ENCODE data around the gene PKD1. TPM values are rescaled to one million over a fixed set of nuclear protein-coding genes. Genes with fewer than 3 reads are reported as not detected.
A peak's percentile ranks its signal among the peaks of the same experiment; 100 is the strongest.

The PKD1 gene
- total RNA-seq, 2 experiments from 2014 or later: 56.7 to 59.4 TPM

DNA sequence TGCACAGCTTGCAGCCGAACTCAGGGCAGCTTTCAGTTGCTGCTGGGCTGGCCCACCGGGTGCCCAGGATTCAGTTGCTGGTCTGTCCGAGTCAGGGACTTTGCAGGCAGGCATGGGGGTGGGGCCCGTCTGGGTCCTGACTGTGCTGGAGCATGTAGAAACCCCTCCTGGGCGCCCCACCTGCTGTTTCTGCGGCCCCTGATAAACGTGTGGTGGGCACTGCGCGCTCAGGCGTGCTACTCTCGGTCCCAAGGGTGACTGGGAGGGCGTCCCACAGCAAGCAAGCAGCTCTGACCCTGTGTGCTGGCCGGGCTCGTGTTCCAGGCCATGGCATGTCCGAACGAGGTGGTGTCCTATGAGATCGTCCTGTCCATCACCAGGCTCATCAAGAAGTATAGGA lies 75.4 kb downstream of the PKD1 start:
- Mint-ChIP-seq H3K9me3 (no peaks in the 10 kb centered on the region), H3K4me3 (no peak overlapping the region), H3K27me3 (no peaks in the 10 kb centered on the region), H3K36me3 (peaks cover 2% of the 10 kb centered on the region), H3K4me1 (ENCODE audit: low read depth) (no peaks in the 10 kb centered on the region), H3K27ac (no peak overlapping the region)
- CTCF ChIA-PET: no interaction called here
- intact Hi-C loops (cut with micrococcal nuclease): no loop called here
- POLR2A ChIA-PET: interaction anchor here (0.7 kb wide), 1 partner anchor 11 kb away, joined by 3 read pairs; no protein-coding TSS in a partner anchor
- no peak for DNase-seq

DNA sequence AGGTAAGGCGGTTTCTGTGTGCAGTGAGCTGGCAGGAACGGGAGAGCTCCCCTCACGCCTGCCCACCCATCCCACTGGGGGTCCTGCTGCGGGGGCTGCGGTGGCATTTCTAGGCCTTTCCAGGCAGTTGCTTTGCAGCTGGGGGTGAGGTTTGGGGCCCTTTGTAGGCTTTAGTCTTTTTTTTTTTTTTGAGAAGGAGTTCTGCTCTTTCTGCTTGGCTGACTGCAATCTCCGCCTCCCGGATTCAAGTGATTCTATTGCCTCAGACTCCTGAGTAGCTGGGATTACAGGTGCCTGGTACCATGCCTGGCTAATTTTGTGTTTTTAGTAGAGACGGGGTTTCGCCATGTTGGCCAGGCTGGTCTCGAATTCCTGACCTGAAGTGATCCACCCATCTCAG lies 76.8 kb downstream of the PKD1 start:
- H3K36me3 Mint-ChIP-seq: peaks cover 3% of the 10 kb centered on the region
- intact Hi-C loops (cut with micrococcal nuclease): no loop called here
- ChIA-PET CTCF (no interaction called here), POLR2A (interaction anchor here (0.6 kb wide), 1 partner anchor 95 kb away, joined by 4 read pairs; no protein-coding TSS in a partner anchor)
- DNase-seq: no peak
- no peak overlapping the region for H3K27ac Mint-ChIP-seq
- H3K9me3 Mint-ChIP-seq: no peaks in the 10 kb centered on the region
- no peaks in the 10 kb centered on the region for H3K27me3 Mint-ChIP-seq
- H3K4me3 Mint-ChIP-seq: no peak overlapping the region
- H3K4me1 Mint-ChIP-seq (ENCODE audit: low read depth): no peaks in the 10 kb centered on the region

DNA sequence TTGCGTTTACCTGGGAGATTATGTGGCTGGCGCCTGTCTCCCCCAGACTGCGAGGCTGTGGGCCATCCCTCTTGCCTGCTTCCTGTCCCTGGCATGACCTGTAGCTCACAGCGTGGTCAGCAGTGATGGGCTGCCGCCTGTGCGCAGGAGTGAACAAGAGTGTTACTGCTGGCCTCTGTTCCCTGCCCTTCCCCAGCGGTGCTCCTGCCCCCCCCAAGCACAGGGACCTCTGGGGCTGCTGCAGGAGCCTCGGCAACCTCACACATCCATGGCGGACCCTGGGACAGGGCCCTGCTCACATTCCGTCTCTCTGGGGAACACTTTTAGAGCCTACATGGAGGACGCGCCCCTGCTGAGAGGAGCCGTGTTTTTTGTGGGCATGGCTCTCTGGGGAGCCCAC lies 77.3 kb downstream of the PKD1 start:
- Mint-ChIP-seq H3K27ac (no peak overlapping the region), H3K27me3 (no peaks in the 10 kb centered on the region), H3K36me3 (peaks cover 5% of the 10 kb centered on the region), H3K4me1 (ENCODE audit: low read depth) (no peaks in the 10 kb centered on the region), H3K4me3 (no peak overlapping the region), H3K9me3 (no peaks in the 10 kb centered on the region)
- intact Hi-C loops (cut with micrococcal nuclease): no loop called here
- ChIA-PET POLR2A (no interaction called here), CTCF (no interaction called here)
- DNase-seq: no peak

DNA sequence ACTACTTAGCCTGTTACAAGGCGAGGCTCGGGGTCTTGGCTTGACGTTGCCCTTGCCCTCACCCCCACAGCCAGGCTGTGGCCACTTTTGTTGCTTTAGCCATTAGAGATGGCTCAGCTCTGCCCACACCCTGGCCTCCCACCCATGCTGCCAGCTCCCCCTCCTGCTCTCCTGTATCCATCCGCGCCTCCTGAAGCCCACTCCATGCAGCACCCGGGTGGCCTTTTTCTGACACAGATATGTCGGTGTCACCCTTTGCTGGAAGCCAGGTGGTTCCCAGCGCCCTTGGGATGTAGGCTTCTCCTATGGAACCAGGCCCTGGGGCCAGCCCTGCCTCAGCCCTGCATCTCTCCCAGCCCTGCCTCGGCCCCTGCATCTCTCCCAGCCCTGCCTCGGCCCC lies 78.3 kb downstream of the PKD1 start:
- intact Hi-C loops (cut with micrococcal nuclease): no loop called here
- ChIA-PET CTCF (interaction anchor here (0.9 kb wide), 1 partner anchor 53 kb away, joined by 3 read pairs; no protein-coding TSS in a partner anchor), POLR2A (no interaction called here)
- Mint-ChIP-seq H3K27me3 (no peaks in the 10 kb centered on the region), H3K27ac (no peak overlapping the region), H3K36me3 (peaks cover 5% of the 10 kb centered on the region), H3K4me3 (no peak overlapping the region), H3K9me3 (no peaks in the 10 kb centered on the region), H3K4me1 (ENCODE audit: low read depth) (no peaks in the 10 kb centered on the region)
- DNase-seq: no peak

DNA sequence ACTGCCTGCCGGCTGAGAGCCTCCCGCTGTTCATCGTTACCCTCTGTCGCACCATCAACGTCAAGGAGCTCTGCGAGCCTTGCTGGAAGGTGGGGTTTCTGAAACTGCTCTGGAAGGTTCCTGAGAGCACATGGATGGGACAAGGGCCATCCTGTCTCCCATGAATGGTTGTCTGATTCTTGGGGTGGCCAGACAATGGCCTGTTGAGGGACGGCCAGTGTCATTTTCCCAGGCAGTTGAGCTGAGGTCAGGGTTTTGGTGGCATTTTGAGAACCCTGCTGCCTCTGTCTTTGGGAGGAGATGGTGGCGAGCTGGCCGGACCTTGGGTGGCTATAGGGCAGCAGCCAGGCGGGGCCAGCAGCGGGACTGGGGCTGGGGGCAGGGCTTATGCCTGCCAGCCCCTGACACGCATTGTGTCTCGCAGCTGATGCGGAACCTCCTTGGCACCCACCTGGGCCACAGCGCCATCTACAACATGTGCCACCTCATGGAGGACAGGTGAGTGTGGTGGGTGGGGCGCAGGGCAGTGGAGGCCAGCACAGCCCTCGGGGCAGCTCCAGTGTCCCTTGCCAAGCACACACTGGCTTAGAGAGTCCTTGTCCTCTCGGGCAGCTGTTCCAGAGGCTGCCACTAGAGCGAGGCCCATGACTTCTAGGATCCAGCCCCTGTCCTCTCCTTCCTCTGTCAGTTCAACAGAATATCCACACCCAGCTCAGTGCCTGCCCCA lies 78.9 kb downstream of the PKD1 start:
- no peaks in the 10 kb centered on the region for H3K9me3 Mint-ChIP-seq
- H3K4me1 Mint-ChIP-seq (ENCODE audit: low read depth): no peaks in the 10 kb centered on the region
- no peaks in the 10 kb centered on the region for H3K27me3 Mint-ChIP-seq
- intact Hi-C loops (cut with micrococcal nuclease): no loop called here
- CTCF ChIA-PET: interaction anchor here (0.8 to 0.9 kb wide), 2 partner anchors 9 to 53 kb away, joined by 3 to 6 read pairs; partner anchors contain the start of genes NTHL1 and TSC2
- H3K4me3 Mint-ChIP-seq: no peak overlapping the region
- no peak for DNase-seq
- no peak overlapping the region for H3K27ac Mint-ChIP-seq
- POLR2A ChIA-PET: interaction anchor here (0.8 kb wide), 1 partner anchor 9 kb away, joined by 3 read pairs; the partner anchor contains the start of genes NTHL1 and TSC2
- H3K36me3 Mint-ChIP-seq: peaks cover 5% of the 10 kb centered on the region

DNA sequence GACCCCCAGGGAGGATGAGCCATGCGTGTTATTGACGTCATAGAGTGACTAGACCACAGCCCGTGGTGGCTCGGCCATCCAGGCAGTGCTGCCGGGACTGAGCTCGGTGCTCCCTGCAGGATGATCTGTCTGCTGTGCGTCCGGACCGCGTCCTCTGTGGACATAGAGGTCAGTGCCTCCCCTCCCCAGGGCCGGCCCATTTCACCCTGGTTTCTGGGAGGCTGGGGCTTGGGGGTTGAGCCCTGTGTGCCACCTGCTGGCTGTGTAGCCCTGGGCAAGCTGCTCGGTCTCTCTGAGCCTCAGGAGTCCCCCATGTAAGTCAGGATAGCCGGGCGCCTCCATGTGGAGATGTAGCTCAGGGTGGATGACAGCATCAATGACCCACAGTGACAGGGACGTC lies 79.6 kb downstream of the PKD1 start:
- ChIA-PET POLR2A (interaction anchor here (0.8 kb wide), 1 partner anchor 8 kb away, joined by 3 read pairs; the partner anchor contains the start of genes NTHL1 and TSC2), CTCF (no interaction called here)
- H3K9me3 Mint-ChIP-seq: no peaks in the 10 kb centered on the region
- H3K4me3 Mint-ChIP-seq: no peak overlapping the region
- no peak for DNase-seq
- peaks cover 5% of the 10 kb centered on the region for H3K36me3 Mint-ChIP-seq
- intact Hi-C loops (cut with micrococcal nuclease): no loop called here
- no peaks in the 10 kb centered on the region for H3K27me3 Mint-ChIP-seq
- H3K4me1 Mint-ChIP-seq (ENCODE audit: low read depth): no peaks in the 10 kb centered on the region
- H3K27ac Mint-ChIP-seq: no peak overlapping the region

DNA sequence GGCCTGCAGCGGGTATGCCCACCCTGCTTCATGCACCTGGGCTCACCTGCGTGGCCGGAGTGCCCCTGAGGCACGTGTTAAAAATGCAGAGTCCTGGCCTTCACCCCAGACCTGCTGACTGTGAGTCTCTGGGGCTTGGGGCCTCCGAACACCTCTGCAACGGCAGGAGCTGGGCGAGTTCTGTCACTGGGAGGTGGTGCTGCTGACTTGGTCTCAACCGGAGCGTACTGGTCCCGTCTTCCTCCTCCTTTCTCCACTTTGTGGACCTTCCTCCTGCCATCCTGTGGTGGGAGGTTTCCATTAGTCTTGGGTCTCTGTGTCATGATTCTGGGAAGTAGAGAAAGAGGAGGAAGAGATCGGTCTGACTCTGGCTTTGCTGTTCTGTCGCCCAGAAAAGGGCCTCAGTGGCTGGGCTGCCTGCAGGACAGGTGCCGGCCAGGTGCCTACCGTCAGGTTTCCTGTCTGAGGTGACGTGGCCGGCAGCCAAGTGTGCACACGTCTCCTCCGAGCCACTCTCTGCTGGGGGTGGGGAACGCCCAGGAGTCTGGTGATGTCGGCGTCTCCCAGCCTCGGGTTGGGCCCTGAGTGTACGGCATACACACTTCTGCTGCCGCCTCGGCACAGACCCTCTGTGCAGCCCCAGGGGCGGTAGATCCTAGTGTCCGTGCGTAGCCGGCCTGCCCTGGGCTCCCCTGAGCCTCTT lies 81.0 kb downstream of the PKD1 start:
- H3K4me1 Mint-ChIP-seq (ENCODE audit: low read depth): no peaks in the 10 kb centered on the region
- no peak for DNase-seq
- CTCF ChIA-PET: no interaction called here
- intact Hi-C loops (cut with micrococcal nuclease): no loop called here
- peaks cover 7% of the 10 kb centered on the region for H3K36me3 Mint-ChIP-seq
- no peaks in the 10 kb centered on the region for H3K9me3 Mint-ChIP-seq
- H3K27ac Mint-ChIP-seq: no peak overlapping the region
- no peaks in the 10 kb centered on the region for H3K27me3 Mint-ChIP-seq
- H3K4me3 Mint-ChIP-seq: no peak overlapping the region
- POLR2A ChIA-PET: no interaction called here

DNA sequence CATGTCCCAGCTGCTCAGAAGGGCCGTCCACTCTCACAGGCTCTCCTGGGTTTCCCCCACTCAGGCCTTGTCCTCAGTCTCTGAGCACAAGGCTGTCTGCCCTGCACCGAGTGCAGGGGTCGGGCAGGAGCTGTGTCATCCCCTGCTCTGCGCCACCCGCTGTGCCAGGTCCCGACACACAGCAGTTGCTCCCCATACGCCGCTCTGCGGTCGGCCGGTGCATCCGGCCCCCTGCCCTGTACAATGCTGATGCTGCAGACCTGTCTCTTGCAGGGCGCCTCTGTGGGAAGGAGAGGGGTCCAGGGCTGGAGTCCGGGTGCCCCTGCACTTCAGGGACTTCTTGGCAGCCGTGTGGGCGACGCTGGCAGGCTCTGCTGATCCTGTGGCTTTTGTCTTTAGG lies 81.8 kb downstream of the PKD1 start:
- intact Hi-C loops (cut with micrococcal nuclease): no loop called here
- no peaks in the 10 kb centered on the region for H3K4me1 Mint-ChIP-seq (ENCODE audit: low read depth)
- peaks cover 7% of the 10 kb centered on the region for H3K36me3 Mint-ChIP-seq
- POLR2A ChIA-PET: no interaction called here
- H3K27me3 Mint-ChIP-seq: no peaks in the 10 kb centered on the region
- CTCF ChIA-PET: no interaction called here
- H3K9me3 Mint-ChIP-seq: no peaks in the 10 kb centered on the region
- no peak overlapping the region for H3K27ac Mint-ChIP-seq
- DNase-seq: no peak
- H3K4me3 Mint-ChIP-seq: no peak overlapping the region

DNA sequence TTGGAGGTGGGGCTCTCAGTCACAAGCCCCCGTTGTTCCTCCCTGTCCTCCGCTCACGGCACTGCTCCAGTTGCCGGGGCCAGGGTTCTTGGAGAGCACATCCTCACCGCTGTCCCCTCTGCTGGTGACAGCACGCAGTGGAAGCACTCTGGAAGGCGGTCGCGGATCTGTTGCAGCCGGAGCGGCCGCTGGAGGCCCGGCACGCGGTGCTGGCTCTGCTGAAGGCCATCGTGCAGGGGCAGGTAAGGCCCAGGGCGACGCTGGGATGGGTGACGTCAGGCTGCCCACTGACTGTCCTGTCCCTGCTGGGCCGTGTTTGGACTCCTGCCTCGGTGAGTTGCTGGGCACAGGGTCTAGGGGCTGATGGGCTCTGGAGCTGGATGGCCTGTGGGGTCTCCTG lies 82.5 kb downstream of the PKD1 start:
- Mint-ChIP-seq H3K9me3 (no peaks in the 10 kb centered on the region), H3K27ac (no peak overlapping the region), H3K27me3 (no peaks in the 10 kb centered on the region), H3K4me3 (no peak overlapping the region), H3K4me1 (ENCODE audit: low read depth) (peaks cover 6% of the 10 kb centered on the region), H3K36me3 (peaks cover 6% of the 10 kb centered on the region)
- POLR2A ChIA-PET: no interaction called here
- CTCF ChIA-PET: no interaction called here
- intact Hi-C loops (cut with micrococcal nuclease): no loop called here
- no peak for DNase-seq

DNA sequence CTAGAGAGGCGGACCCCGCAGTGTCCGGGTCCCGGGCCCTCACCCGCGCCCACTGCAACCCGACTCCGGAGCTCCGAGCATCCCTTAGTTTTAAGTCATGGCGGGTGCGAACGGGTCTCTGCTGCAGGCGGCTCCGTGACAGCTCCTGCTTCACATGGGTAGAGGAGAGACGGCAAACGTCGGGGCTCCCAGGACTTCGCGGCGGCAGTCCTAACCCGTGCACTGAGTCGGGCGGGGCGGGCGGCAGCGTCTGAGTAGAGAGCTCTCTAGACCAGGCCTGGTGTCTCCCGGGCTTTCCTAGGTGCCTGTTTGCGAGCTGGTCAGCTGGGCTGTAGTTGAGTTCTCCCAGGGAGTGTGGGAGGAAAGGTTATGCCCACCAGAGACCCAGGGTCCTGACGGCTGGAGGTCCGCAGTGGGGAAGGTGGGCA lies 87.6 kb downstream of the PKD1 start:
- ChIA-PET POLR2A (interaction anchor here (0.8 to 1.8 kb wide), 6 partner anchors 8 to 221 kb away, joined by 3 to 22 read pairs (median 4); partner anchors contain the start of genes FAHD1, HAGH, RPS2 and TBL3), CTCF (interaction anchor here (0.7 to 2.5 kb wide), 8 partner anchors 9 to 107 kb away, joined by 3 to 10 read pairs (median 5); partner anchors contain the start of gene TRAF7)
- Mint-ChIP-seq H3K4me3 (peak overlapping the region; percentile 88), H3K4me1 (ENCODE audit: low read depth) (peaks cover 13% of the 10 kb centered on the region), H3K9me3 (no peaks in the 10 kb centered on the region), H3K27me3 (no peaks in the 10 kb centered on the region), H3K27ac (no peak overlapping the region), H3K36me3 (peaks cover 3% of the 10 kb centered on the region)
- no peak for DNase-seq
- intact Hi-C loops (cut with micrococcal nuclease): no loop called here

DNA sequence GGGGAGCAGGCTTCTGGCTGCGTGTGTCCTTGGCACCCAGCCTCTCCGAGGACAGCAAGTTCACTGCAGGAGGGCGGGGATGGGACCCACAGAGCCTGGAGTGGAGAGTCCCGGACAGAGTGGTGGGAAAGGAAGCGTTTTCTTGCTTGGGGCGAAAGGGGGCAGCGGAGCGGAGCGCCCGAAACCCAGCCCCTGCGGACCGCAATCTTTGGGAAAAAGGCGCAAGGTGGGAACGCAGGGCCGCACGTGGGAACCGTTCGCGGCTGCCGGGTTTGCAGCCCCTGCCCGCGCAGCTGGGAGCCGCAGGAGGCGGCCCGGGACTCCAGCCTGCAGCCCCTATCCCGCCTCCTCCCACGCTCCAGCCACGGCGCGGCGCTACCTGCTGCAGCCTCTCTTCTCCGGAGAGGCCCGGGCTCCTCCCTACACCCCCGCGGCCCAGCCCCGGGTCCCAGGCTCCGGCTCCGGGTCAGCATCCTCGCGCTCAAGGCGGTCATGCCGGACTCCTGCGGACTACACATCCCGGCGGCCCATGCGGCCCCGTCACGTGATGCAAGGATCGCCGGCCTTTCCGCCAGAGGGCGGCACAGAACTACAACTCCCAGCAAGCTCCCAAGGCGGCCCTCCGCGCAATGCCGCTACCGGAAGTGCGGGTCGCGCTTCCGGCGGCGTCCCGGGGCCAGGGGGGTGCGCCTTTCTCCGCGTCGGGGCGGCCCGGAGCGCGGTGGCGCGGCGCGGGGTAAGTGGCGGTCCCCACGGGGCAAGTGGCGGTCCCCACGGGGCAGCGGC lies 88.2 kb downstream of the PKD1 start, which contains the start of the genes NTHL1 and TSC2:
Gene NTHL1, minus strand, starts transcription at position 505 of the 786 bp plus-strand sequence. Its CDS starts 11 bp downstream, at position 494.
Gene TSC2, plus strand, starts transcription at position 656 of the 786 bp plus-strand sequence. CDS start 631 bp downstream, outside the sequence.
- Mint-ChIP-seq H3K36me3 (peaks cover 3% of the 10 kb centered on the region), H3K9me3 (no peaks in the 10 kb centered on the region), H3K27me3 (no peaks in the 10 kb centered on the region), H3K27ac (no peak within 1 kb of the TSS), H3K4me3 (peak within 1 kb of the TSS; percentile 89), H3K4me1 (ENCODE audit: low read depth) (peaks cover 13% of the 10 kb centered on the region)
- POLR2A ChIA-PET: interaction anchor here (0.6 to 1.8 kb wide), 8 partner anchors 9 to 221 kb away, joined by 3 to 22 read pairs (median 3); partner anchors contain the start of genes FAHD1, HAGH, NPW and RPS2
- intact Hi-C loops (cut with micrococcal nuclease): loop anchor here (1.0 kb wide), 1 partner anchor 108 kb away; the partner anchor contains the start of gene TRAF7
- DNase-seq: peak; percentile 97
- CTCF ChIA-PET: interaction anchor here (0.6 to 2.5 kb wide), 11 partner anchors 9 to 265 kb away, joined by 3 to 10 read pairs (median 4); partner anchors contain the start of genes NUBP2, SPSB3 and TRAF7

All from activated CD4-positive, alpha-beta memory T cell treated with anti-CD3 and anti-CD28 coated beads for 36 hours (primary cell).